HG03442 (cell line): Measurements from ENCODE around the gene HCK.
"Not testable (repeated sequence)": the region's sequence is repeated elsewhere in the genome, so short reads cannot be mapped to it uniquely, and the experiment has no call there.

Source experiments
- ATAC-seq: cut with Tn5 transposase; IDR thresholded peaks from one replicate; pipeline ENCODE4 v1.9.1; 2021; ENCODE audit warnings: mild to moderate bottlenecking, moderate library complexity; ENCODE audit not compliant: unreplicated experiment

The HCK gene

GRCh38 chr20:32089637-32090362 lies 37.8 kb downstream of the HCK start:
- ATAC-seq = no peak

GRCh38 chr20:32091888-32092346 lies 39.9 kb downstream of the HCK start:
- no peak for ATAC-seq

- no peak for ATAC-seq
Measured at GRCh38 chr20:32098786-32099185, 46.7 kb downstream of the HCK start.

- ATAC-seq = no peak
Measured at GRCh38 chr20:32108814-32109391, 56.9 kb downstream of the HCK start.

- peak; percentile 80 for ATAC-seq
Measured at GRCh38 chr20:32109392-32110172, 57.5 kb downstream of the HCK start, which contains the start of gene TM9SF4. Gene TM9SF4 (plus strand): TSS chr20:32109714. CDS start chr20:32109741, 27 bp downstream.

GRCh38 chr20:32110173-32110704 lies 58.2 kb downstream of the HCK start:
- ATAC-seq = no peak

- ATAC-seq = no peak
Measured at GRCh38 chr20:32110727-32111126, 58.7 kb downstream of the HCK start.

GRCh38 chr20:32111156-32111686 lies 59.2 kb downstream of the HCK start:
- no peak for ATAC-seq

- no peak for ATAC-seq
Measured at GRCh38 chr20:32111753-32112152, 59.7 kb downstream of the HCK start.

GRCh38 chr20:32112841-32113240 lies 60.8 kb downstream of the HCK start:
- ATAC-seq = no peak

GRCh38 chr20:32113591-32114260 lies 61.7 kb downstream of the HCK start:
- no peak for ATAC-seq

GRCh38 chr20:32114305-32114960 lies 62.4 kb downstream of the HCK start:
- no peak for ATAC-seq

GRCh38 chr20:32115211-32115767 lies 63.2 kb downstream of the HCK start:
- no peak for ATAC-seq

GRCh38 chr20:32116079-32116521 lies 64.1 kb downstream of the HCK start:
- ATAC-seq = no peak

GRCh38 chr20:32116796-32117195 lies 64.8 kb downstream of the HCK start:
- not testable (repeated sequence) for ATAC-seq

- ATAC-seq = not testable (repeated sequence)
Measured at GRCh38 chr20:32118427-32118826, 66.4 kb downstream of the HCK start.

- ATAC-seq = no peak
Measured at GRCh38 chr20:32119734-32120133, 67.7 kb downstream of the HCK start.

GRCh38 chr20:32121908-32122307 lies 69.9 kb downstream of the HCK start:
- not testable (repeated sequence) for ATAC-seq

GRCh38 chr20:32123088-32123487 lies 71.0 kb downstream of the HCK start:
- no peak for ATAC-seq
